ENCODE measurements around the gene KRTAP2-3.
"Not testable (repeated sequence)": the region's sequence is repeated elsewhere in the genome, so short reads cannot be mapped to it uniquely, and the experiment has no call there.

The KRTAP2-3 gene

GRCh38 chr17:41060052-41060604 is at the start of gene KRTAP2-3:
Gene KRTAP2-3, minus strand, starts transcription at chr17:41060114. Its CDS starts 64 bp downstream, at chr17:41060050.
- peak; percentile 82 for DNase-seq (ENCODE audit: low read depth)
- no peak within 1 kb of the TSS for H3K4me3 ChIP-seq (ENCODE audit: low read depth, low read length)
- in situ Hi-C loops (cut with HindIII; ENCODE audit: low sequenced_read_pairs), result no loop called here
- no peak for TF ChIP-seq CTCF (IDR thresholded peaks at IDR 0.05; ENCODE audit: low read depth, low read length, missing control alignments)

- in situ Hi-C loops (cut with HindIII; ENCODE audit: low sequenced_read_pairs); DNase-seq (ENCODE audit: low read depth); H3K4me3 ChIP-seq (ENCODE audit: low read depth, low read length): not testable (repeated sequence)
Observed at GRCh38 chr17:41108728-41109386, 48.9 kb upstream of the KRTAP2-3 start.

- in situ Hi-C loops (cut with HindIII; ENCODE audit: low sequenced_read_pairs), result no loop called here
- no peak overlapping the region for H3K4me3 ChIP-seq (ENCODE audit: low read depth, low read length)
- no peak for DNase-seq (ENCODE audit: low read depth)
- no peak for TF ChIP-seq CTCF (IDR thresholded peaks at IDR 0.05; ENCODE audit: low read depth, low read length, missing control alignments)
Observed at GRCh38 chr17:41107941-41108450, 48.1 kb upstream of the KRTAP2-3 start.

GRCh38 chr17:41105347-41105746 is 45.4 kb upstream of the KRTAP2-3 start, which contains the start of gene KRTAP4-9:
Gene KRTAP4-9, plus strand, starts transcription at chr17:41105389. Its CDS starts 0 bp downstream, at chr17:41105389.
- in situ Hi-C loops (cut with HindIII; ENCODE audit: low sequenced_read_pairs); H3K4me3 ChIP-seq (ENCODE audit: low read depth, low read length); DNase-seq (ENCODE audit: low read depth): not testable (repeated sequence)

GRCh38 chr17:41104386-41105038 is 44.6 kb upstream of the KRTAP2-3 start:
- H3K4me3 ChIP-seq (ENCODE audit: low read depth, low read length); DNase-seq (ENCODE audit: low read depth); in situ Hi-C loops (cut with HindIII; ENCODE audit: low sequenced_read_pairs): not testable (repeated sequence)

GRCh38 chr17:41103896-41104295 is 44.0 kb upstream of the KRTAP2-3 start:
- in situ Hi-C loops (cut with HindIII; ENCODE audit: low sequenced_read_pairs), result no loop called here
- H3K4me3 ChIP-seq (ENCODE audit: low read depth, low read length), result no peak overlapping the region
- no peak for TF ChIP-seq CTCF (IDR thresholded peaks at IDR 0.05; ENCODE audit: low read depth, low read length, missing control alignments)
- no peak for DNase-seq (ENCODE audit: low read depth)

GRCh38 chr17:41101586-41102259 is 41.8 kb upstream of the KRTAP2-3 start, which contains the start of gene KRTAP4-16:
Gene KRTAP4-16, minus strand, starts transcription at chr17:41102209. Its CDS starts 0 bp downstream, at chr17:41102209.
- no peak for TF ChIP-seq CTCF (IDR thresholded peaks at IDR 0.05; ENCODE audit: low read depth, low read length, missing control alignments)
- no peak within 1 kb of the TSS for H3K4me3 ChIP-seq (ENCODE audit: low read depth, low read length)
- DNase-seq (ENCODE audit: low read depth), result no peak
- in situ Hi-C loops (cut with HindIII; ENCODE audit: low sequenced_read_pairs), result no loop called here

- DNase-seq (ENCODE audit: low read depth); in situ Hi-C loops (cut with HindIII; ENCODE audit: low sequenced_read_pairs); H3K4me3 ChIP-seq (ENCODE audit: low read depth, low read length): not testable (repeated sequence)
Observed at GRCh38 chr17:41099682-41100480, 40.0 kb upstream of the KRTAP2-3 start.
